Endothelial cell of umbilical vein (primary cell): Measurements from ENCODE around the gene SYT2. TPM values are rescaled to one million over a fixed set of nuclear protein-coding genes. Genes with fewer than 3 reads are reported as not detected.

Experiments used
- BruUV-seq: library from RNA; stranded (reverse); fragments of 400-500 nt; replicated peaks from 2 replicates; lab custom pipeline; 2021; lab: Mats Ljungman, UMichigan
- CTCF ChIA-PET: fragments of 300-600, 350-600 bp; sonication (Branson Sonifier 250); formaldehyde crosslinking; loops from one replicate; lab custom pipeline; 2021; ENCODE audit warnings: antibody characterized with exemption, inconsistent platforms; lab: Charles Lee
- POLR2A ChIA-PET: fragments of 300-600, 350-600 bp; sonication (Branson Sonifier 250); formaldehyde crosslinking; loops from one replicate; lab custom pipeline; 2021; ENCODE audit warnings: antibody characterized with exemption, inconsistent platforms; lab: Charles Lee
- DNase-seq: peaks from one replicate; pipeline ENCODE4 v3.0.0-alpha.2; 2011; ENCODE audit warnings: low read depth, low spot score
- FAIRE-seq: peaks from 2 replicates; lab custom pipeline; 2011; peaks lifted over from hg19 to GRCh38; lab: Jason Lieb, UNC
- H2AFZ ChIP-seq: 2 replicates; pipeline ENCODE4 v1.6.0; 2012; ENCODE audit warnings: low read depth, low read length, control low read depth, inconsistent platforms
- H3K27ac ChIP-seq: 2 replicates; pipeline ENCODE4 v1.5.1; 2011; ENCODE audit warnings: low read depth, mild to moderate bottlenecking, control low read depth, low read length, moderate library complexity; ENCODE audit not compliant: insufficient read depth
- H3K27me3 ChIP-seq, 2 experiments: 2 replicates each; pipeline versions ENCODE4 v1.6.0 to v1.6.1; 2011; ENCODE audit warnings: low read length in 2 of 2, mixed read lengths in 1 of 2; ENCODE audit not compliant: control insufficient read depth in 2 of 2, insufficient read depth in 2 of 2
- H3K36me3 ChIP-seq, 2 experiments: 2 replicates in 1 of 2; 3 replicates in 1 of 2; pipeline ENCODE4 v1.5.1; 2011; ENCODE audit warnings: low read length in 2 of 2, mild to moderate bottlenecking in 1 of 2, moderate library complexity in 1 of 2; ENCODE audit not compliant: control insufficient read depth in 2 of 2, insufficient read depth in 2 of 2; ENCODE audit errors: extremely low read depth in 1 of 2
- H3K4me1 ChIP-seq: 3 replicates; pipeline ENCODE4 v1.5.1; 2011; ENCODE audit warnings: mild to moderate bottlenecking, low read length; ENCODE audit not compliant: control insufficient read depth, insufficient read depth; ENCODE audit errors: extremely low read depth
- H3K4me2 ChIP-seq: 2 replicates; pipeline ENCODE4 v1.6.1; 2011; ENCODE audit warnings: low read length, control low read depth, mixed read lengths; ENCODE audit not compliant: insufficient read depth
- H3K4me3 ChIP-seq, 3 experiments: fragments of 200-600 bp in 1 of 3; sonication (generic), shearing (Covaris generic) in 1 of 3; replicated peaks in 1 of 3; 2 replicates each; pipeline ENCODE4 v1.5.1; 2011 to 2016; ENCODE audit warnings: control low read depth in 3 of 3, low read length in 3 of 3, mild to moderate bottlenecking in 2 of 3, inconsistent platforms in 1 of 3, low read depth in 1 of 3, moderate library complexity in 1 of 3; ENCODE audit not compliant: insufficient read depth in 1 of 3
- H3K79me2 ChIP-seq: 2 replicates; pipeline ENCODE4 v1.6.0; 2012; ENCODE audit warnings: low read length, inconsistent platforms; ENCODE audit not compliant: control insufficient read depth, insufficient read depth
- H3K9ac ChIP-seq: replicated peaks from 2 replicates; pipeline ENCODE3; 2011; ENCODE audit warnings: low read length, control low read depth; ENCODE audit not compliant: insufficient read depth; ENCODE audit errors: extremely low read depth
- H3K9me1 ChIP-seq: replicated peaks from 3 replicates; pipeline ENCODE4 v1.6.0; 2011; ENCODE audit warnings: mild to moderate bottlenecking, low read length; ENCODE audit not compliant: control insufficient read depth, insufficient read depth; ENCODE audit errors: extremely low read depth
- H3K9me3 ChIP-seq: replicated peaks from 2 replicates; pipeline ENCODE4 v1.5.1; 2012; ENCODE audit warnings: low read length, inconsistent platforms; ENCODE audit not compliant: control insufficient read depth, insufficient read depth
- H4K20me1 ChIP-seq: replicated peaks from 2 replicates; pipeline ENCODE3; 2011; ENCODE audit warnings: mild to moderate bottlenecking, low read length; ENCODE audit not compliant: control insufficient read depth, insufficient read depth; ENCODE audit errors: extremely low read depth
- EZH2 ChIP-seq: IDR thresholded peaks from 2 replicates; pipeline ENCODE4 v1.6.1; 2012; ENCODE audit warnings: borderline replicate concordance, low read depth, mild to moderate bottlenecking, moderate library complexity, low read length, inconsistent platforms; ENCODE audit not compliant: severe bottlenecking
- FOS ChIP-seq: IDR thresholded peaks from 2 replicates; pipeline ENCODE4 v1.6.1; 2011; ENCODE audit warnings: mild to moderate bottlenecking, low read length, moderate library complexity, borderline replicate concordance; ENCODE audit not compliant: insufficient read depth
- GATA2 ChIP-seq: IDR thresholded peaks from 2 replicates; pipeline ENCODE4 v1.7.0; 2011; ENCODE audit warnings: low read depth, mild to moderate bottlenecking, moderate library complexity, mixed read lengths, low read length; ENCODE audit not compliant: insufficient read length, insufficient read depth
- JUN ChIP-seq: IDR thresholded peaks from 2 replicates; pipeline ENCODE4 v1.6.1; 2011; ENCODE audit warnings: borderline replicate concordance, low read depth; ENCODE audit not compliant: insufficient read length, insufficient read depth
- MYC ChIP-seq: IDR thresholded peaks from one replicate; pipeline ENCODE4 v1.6.1; 2011; ENCODE audit warnings: mild to moderate bottlenecking, low read depth, low read length
- POLR2A ChIP-seq: IDR thresholded peaks from 2 replicates; pipeline ENCODE4 v1.6.1; 2012; ENCODE audit warnings: low read depth, mild to moderate bottlenecking, control low read depth, low read length
- POLR2AphosphoS5 ChIP-seq: IDR thresholded peaks from 2 replicates; pipeline ENCODE4 v1.6.1; 2012; ENCODE audit warnings: low read depth, mild to moderate bottlenecking, control low read depth, low read length, moderate library complexity; ENCODE audit not compliant: insufficient read depth
- dilution Hi-C: fragments of 300-500 bp; cut with MboI; formaldehyde crosslinking; loops from one replicate; pipeline ENCODE4 v1.15.0; 2019; ENCODE audit warnings: low sequenced_read_pairs; ENCODE audit not compliant: extremely low pct_ligation_motif_present
- intact Hi-C: fragments of 100-400 bp; cut with micrococcal nuclease; formaldehyde crosslinking; loops from one replicate; pipeline ENCODE4 v1.10.0; 2022
- polyA plus RNA-seq, 4 experiments: library from polyadenylated mRNA; depleted of rRNA in 3 of 4; stranded (reverse) in 3 of 4; unstranded in 1 of 4; fragments of >200 nt; gene quantifications; 2 replicates each; pipeline versions ENCODE4 v1.2.1 to v1.2.3, GENCODE V29; 2011 to 2012; ENCODE audit warnings: missing spikeins in 1 of 4
- total RNA-seq: library from RNA; stranded (reverse); gene quantifications from 2 replicates; pipeline ENCODE4 v1.2.3, GENCODE V29; 2021
- TF ChIP-seq, protein P1 (sequence below): IDR thresholded peaks from 2 replicates; pipeline ENCODE4 v1.6.1; 2011; ENCODE audit not compliant: insufficient read depth, insufficient read length
- TF ChIP-seq, protein P2 (sequence below), 2 donors: IDR thresholded peaks; 1 replicate in 1 of 2; 2 replicates in 1 of 2; pipeline ENCODE4 v1.5.1; 2011; ENCODE audit warnings: low read length in 2 of 2, mild to moderate bottlenecking in 2 of 2, moderate library complexity in 2 of 2, control low read depth in 1 of 2, inconsistent platforms in 1 of 2, low read depth in 1 of 2; ENCODE audit not compliant: insufficient read depth in 1 of 2; ENCODE audit errors: extremely low read depth in 1 of 2

Gene SYT2
- total and polyA plus RNA-seq, 2 donors (not counting 3 experiments of a cell fraction or from before 2014, with no cell fraction given), result not detected

DNA sequence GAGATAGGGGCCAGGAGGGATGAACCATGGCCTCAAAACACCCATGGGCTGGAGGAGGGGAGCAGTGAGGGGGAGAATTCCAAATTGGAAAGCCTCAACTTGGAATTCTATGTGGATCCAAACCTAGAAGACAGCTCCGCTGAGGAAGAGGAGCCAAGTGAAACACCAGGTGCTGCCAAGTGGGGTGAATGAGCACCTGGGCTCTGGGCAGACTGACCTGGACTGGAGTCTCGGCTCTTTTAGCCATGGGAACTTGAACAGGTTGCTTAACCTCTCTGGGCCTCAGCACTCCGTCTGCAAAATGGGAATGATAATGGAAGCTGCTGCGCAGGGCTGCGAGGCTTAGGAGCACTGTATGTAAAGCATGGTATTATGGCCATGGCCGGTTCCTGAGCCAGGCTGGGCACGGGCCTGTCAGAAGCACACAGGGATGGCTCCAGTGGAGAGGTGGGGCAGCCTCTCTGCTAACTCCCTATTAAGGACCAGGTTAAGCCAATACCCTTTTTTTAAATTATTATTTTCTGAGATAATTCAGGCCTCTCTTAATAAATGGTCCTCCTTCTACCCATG, 81.5 kb downstream of the SYT2 start:
- Histone ChIP-seq H4K20me1 (no peaks in the 10 kb centered on the region), H3K79me2 (no peaks in the 10 kb centered on the region), H2AFZ (no peak overlapping the region), H3K36me3 (no peaks in the 10 kb centered on the region), H3K9me3 (no peaks in the 10 kb centered on the region), H3K4me2 (no peak overlapping the region), H3K4me1 (no peaks in the 10 kb centered on the region), H3K27ac (no peak overlapping the region), H3K9me1 (no peaks in the 10 kb centered on the region), H3K27me3 (peaks cover 0 to 3% of the 10 kb centered on the region in 2 experiments), H3K9ac (no peak overlapping the region), H3K4me3 (no peak overlapping the region)
- DNase-seq (no peak), FAIRE-seq (no peak)
- dilution Hi-C loops (no loop called here), intact Hi-C loops (no loop called here)
- POLR2A ChIA-PET, result no interaction called here
- TF ChIP-seq JUN, result no peak
- TF ChIP-seq MYC, result no peak
- TF ChIP-seq EZH2, result no peak
- TF ChIP-seq, protein P1, sequence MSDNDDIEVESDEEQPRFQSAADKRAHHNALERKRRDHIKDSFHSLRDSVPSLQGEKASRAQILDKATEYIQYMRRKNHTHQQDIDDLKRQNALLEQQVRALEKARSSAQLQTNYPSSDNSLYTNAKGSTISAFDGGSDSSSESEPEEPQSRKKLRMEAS, result no peak
- TF ChIP-seq FOS, result no peak
- TF ChIP-seq POLR2A, result no peak
- TF ChIP-seq GATA2, result no peak
- TF ChIP-seq, protein P2, sequence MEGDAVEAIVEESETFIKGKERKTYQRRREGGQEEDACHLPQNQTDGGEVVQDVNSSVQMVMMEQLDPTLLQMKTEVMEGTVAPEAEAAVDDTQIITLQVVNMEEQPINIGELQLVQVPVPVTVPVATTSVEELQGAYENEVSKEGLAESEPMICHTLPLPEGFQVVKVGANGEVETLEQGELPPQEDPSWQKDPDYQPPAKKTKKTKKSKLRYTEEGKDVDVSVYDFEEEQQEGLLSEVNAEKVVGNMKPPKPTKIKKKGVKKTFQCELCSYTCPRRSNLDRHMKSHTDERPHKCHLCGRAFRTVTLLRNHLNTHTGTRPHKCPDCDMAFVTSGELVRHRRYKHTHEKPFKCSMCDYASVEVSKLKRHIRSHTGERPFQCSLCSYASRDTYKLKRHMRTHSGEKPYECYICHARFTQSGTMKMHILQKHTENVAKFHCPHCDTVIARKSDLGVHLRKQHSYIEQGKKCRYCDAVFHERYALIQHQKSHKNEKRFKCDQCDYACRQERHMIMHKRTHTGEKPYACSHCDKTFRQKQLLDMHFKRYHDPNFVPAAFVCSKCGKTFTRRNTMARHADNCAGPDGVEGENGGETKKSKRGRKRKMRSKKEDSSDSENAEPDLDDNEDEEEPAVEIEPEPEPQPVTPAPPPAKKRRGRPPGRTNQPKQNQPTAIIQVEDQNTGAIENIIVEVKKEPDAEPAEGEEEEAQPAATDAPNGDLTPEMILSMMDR (IDR thresholded peaks at IDR 0.05; ENCODE audit: extremely low read depth in 1 of 2, insufficient read depth in 1 of 2, low read depth in 1 of 2, low read length in 2 of 2), result no peak
- no peak for TF ChIP-seq POLR2AphosphoS5
- CTCF ChIA-PET, result interaction anchor here (0.8 to 1.7 kb wide), 3 partner anchors 29 to 91 kb away, joined by 3 to 5 read pairs (median 3); no protein-coding TSS in a partner anchor
- no TSS peak for BruUV-seq
